ENCODE results near the gene GREM2.

The GREM2 gene

GRCh38 chr1:240610636-240611035 lies 1.3 kb downstream of the GREM2 start:
- DNase-seq (ENCODE audit: low read depth) = no peak

GRCh38 chr1:240609527-240610060 lies 2.4 kb downstream of the GREM2 start:
- no peak for DNase-seq (ENCODE audit: low read depth)

DNA sequence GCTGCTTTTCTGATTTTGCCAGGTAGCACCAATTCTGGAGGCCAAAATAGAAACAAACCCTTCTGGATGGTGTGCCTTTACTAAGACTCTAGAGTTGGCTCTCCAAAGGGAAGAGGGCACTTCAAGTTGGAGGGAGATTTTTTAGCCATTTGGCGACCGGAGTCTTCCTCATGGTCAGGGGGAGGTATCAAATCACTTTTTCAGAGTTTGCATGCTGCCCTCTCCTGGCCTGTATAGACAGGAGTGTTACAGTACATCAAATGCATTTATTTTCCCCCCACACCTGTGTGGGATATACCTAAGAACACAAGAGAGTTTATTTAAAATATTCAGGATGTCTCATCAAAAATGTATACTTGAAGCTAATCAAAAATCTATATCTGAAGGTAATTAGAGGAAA lies 3.2 kb downstream of the GREM2 start:
- DNase-seq (ENCODE audit: low read depth) = no peak

DNA sequence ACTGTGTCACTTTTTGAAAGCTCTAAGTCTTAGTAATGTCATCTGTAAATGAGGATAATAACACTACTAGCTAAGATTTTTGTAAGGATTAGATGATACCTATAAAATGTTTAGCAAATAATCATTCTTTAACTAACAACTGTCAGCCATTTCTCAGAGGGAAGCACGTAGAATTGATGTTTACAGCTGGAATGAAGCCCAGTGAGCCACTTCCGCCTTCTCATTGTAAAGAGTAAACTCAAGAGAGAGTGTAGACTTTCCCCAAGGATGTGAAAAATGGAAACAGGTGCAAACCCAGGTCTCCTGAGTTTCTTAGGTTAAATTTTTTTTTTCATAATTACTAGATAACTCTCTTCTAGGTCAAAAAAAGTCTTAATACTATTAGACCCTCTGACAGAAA lies 4.9 kb downstream of the GREM2 start:
- DNase-seq (ENCODE audit: low read depth) = no peak

DNA sequence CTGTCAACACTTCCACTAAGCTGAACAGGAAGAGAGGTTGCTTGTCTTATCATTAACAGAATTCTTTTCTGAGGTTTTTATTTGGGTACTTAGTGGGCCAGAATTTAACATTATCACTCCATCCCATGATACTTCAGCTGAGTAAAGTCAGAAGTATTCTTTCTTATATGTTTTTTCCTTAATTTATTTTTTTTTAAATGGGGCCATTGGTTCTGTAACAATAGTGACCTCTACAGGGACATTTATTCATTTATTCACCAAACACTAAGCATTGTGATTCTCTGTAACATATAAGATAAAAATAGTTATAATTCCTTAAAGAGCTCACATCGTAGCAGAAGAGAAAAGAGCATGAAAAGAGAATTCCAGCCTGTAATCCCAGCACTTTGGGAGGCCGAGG lies 9.8 kb downstream of the GREM2 start:
- DNase-seq (ENCODE audit: low read depth) = no peak

- DNase-seq (ENCODE audit: low read depth) = no peak
Observed at GRCh38 chr1:240599830-240600229, 12.1 kb downstream of the GREM2 start.

DNA sequence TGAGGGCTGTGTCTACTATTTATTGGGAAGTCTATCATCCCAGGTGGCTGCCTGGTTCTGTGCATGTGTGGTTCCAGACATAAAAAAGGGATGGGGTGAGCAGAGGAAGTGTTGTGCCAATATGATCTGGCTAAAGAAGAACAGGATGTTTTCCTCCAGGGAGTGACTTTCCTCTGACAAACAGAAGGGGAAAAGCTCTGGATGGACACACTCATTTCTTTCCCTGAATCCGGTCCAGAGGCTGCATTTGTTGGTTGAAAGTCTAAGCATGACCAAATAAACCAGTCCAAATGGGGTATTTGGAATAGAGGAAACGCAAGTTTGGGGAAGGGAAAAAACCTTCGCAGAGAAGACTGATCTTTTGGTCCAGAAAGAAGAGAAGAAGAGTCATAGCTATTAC lies 12.7 kb downstream of the GREM2 start:
- no peak for DNase-seq (ENCODE audit: low read depth)

GRCh38 chr1:240598216-240599001 lies 13.5 kb downstream of the GREM2 start:
- DNase-seq (ENCODE audit: low read depth) = no peak

- DNase-seq (ENCODE audit: low read depth) = no peak
Observed at GRCh38 chr1:240597153-240597745, 14.7 kb downstream of the GREM2 start.

- no peak for DNase-seq (ENCODE audit: low read depth)
Observed at GRCh38 chr1:240595476-240595875, 16.5 kb downstream of the GREM2 start.

DNA sequence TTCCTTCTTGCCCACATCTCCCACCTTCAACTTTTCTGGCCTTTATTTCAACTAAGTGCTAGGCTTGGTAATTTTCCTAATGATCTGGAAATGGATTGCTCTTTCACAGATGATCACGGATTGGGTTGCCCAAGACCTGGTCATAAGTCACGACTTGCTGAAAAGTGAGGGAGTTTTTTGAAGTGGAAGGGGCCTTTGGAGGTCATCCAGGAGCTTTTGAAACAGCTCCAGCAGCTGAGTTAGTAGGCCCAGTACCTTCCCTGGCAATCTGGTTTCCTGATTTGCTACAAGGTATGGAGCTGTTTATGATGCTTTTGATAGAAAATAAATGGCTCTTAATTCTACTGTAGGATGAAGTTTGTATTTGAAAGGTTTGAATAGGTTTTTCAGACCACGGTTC lies 20.4 kb downstream of the GREM2 start:
- no peak for DNase-seq (ENCODE audit: low read depth)

DNA sequence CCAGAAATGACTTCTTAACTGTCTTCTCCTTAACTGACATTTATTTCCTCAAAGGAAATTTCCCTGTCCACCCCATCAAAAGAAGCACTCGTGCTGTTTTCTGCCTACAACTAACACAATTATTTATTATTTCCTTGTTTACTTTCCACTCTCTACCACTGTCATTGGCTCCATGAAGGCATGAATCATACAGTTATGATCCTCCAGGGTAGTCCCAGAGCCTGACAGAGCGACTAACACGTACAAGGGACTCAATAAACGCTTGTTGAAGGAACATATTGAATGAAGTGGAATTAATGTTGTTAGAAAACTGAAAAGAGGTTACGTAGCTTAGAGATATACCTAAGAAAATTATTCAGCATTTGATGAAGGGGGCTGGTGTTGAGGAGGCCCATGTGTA lies 20.9 kb downstream of the GREM2 start:
- no peak for DNase-seq (ENCODE audit: low read depth)

DNA sequence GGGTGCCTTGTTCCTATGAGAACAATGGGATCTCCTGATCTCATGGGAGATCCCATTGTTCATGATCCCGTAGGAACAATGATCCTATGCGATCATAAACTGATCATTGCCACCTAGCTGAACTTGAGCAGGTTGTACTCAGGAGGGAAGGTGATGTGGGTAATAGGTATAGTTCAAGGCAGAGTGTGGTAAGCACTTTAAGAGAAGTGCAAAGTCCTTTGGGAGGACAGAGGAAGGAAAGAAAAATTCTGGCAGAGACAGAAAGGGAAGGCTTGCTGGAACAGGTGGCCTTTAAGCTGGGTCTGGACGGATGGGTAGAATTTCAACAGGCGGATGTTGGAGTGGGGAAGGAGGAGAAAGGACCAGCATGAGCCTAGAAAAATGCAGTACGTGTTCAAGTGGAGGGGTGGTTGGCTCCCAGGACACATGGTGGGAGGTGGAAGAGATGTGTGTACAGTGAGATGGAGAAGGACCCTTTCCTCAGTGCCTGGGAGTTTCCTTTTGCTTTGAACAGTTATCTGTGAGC lies 22.3 kb downstream of the GREM2 start:
- DNase-seq (ENCODE audit: low read depth) = no peak

- no peak for DNase-seq (ENCODE audit: low read depth)
Observed at GRCh38 chr1:240586006-240586405, 25.9 kb downstream of the GREM2 start.

- DNase-seq (ENCODE audit: low read depth) = no peak
Observed at GRCh38 chr1:240582953-240583352, 29.0 kb downstream of the GREM2 start.

GRCh38 chr1:240579511-240579910 lies 32.4 kb downstream of the GREM2 start:
- no peak for DNase-seq (ENCODE audit: low read depth)

- DNase-seq (ENCODE audit: low read depth) = no peak
Observed at GRCh38 chr1:240577095-240577494, 34.9 kb downstream of the GREM2 start.

DNA sequence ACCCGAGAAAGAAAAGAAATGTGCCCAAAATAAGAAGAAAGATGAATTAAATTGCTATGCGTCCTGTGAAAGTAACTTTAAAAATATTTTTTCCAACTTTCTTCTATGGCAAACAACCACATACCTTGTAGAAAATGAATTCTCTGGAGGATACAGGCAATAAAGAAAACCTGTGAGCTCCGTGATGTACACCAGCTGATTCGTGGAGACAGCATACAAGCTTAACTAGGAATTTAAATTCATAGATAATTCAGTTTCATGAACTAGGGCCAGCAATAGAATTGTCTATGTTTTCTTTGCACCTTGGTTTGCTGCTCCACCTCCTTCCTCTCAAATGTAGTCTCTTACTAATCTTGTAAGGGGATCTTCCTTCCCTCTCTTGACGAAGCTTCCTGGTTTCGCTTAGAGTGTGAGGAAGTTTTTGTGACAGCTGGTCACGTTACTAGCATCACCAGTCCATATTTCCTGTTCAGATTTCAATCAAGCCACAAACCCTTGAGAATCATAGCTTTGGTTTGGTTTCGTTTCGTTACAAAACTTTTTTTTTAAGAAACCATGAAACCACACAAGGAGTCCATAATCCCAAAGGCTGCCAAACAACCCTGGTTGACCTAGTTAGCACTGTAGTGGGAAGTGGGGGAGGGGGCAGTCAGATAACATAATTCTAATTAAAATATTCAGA lies 35.8 kb downstream of the GREM2 start:
- no peak for DNase-seq (ENCODE audit: low read depth)

- DNase-seq (ENCODE audit: low read depth) = no peak
Observed at GRCh38 chr1:240572328-240572727, 39.6 kb downstream of the GREM2 start.

GRCh38 chr1:240571782-240572181 lies 40.2 kb downstream of the GREM2 start:
- DNase-seq (ENCODE audit: low read depth) = no peak

DNA sequence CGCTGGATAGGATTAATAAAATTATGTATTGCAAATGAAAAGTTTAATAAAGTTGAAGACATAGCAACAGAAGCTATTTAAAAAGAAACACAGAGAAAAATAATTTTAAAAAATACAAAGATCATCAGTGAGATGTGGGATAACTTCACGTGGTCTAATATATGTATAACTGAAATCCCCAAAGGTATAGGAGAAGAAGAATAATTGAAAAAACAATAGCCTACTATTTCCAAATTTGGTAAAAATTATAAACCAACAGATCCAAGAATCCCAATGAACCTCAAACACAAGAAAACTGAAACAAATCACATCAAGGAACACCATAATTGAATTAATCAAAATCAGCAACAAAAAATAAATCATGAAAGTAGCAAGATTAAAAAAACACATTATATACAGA lies 44.9 kb downstream of the GREM2 start:
- no peak for DNase-seq (ENCODE audit: low read depth)

DNA sequence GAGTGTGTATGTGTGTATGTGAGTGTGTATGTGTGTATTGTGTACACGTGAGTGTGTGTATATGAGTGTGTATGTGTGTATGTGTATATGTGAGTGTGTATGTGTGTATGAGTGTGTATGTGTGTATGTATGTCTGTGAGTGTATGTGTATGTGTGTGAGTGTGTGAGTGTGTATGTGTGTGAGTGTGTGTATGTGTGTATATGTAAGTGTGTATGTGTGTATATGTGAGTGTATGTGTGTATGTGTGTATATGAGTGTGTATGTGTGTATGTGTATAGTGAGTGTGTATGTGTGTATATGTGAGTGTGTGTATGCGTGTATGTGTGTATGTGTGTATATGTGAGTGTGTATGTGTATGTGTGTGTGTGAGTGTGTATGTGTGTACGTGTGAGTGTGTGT lies 49.2 kb downstream of the GREM2 start:
- DNase-seq (ENCODE audit: low read depth) = no peak

DNA sequence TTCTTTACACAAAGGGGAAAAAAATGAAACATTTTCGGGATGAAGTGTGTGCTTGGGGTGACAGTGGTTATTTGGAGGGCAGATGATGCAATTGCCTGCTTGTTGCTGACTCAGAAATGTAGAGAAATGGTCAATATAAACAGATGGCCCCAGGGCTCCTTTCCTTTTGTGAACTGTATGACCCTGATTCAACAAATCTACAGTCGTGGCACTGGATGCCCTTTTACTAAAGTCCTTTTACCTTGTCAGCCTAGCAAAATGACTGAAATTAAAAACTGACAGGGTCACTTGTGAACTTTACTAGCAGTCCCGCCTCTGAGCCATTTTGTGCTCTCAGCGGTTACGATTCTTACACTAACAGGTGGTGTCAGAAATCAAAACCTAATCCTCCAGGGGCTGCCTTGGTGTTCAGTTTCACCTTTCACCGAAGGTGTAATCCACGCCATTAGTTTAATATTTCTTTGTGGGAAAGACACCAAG lies 49.8 kb downstream of the GREM2 start:
- DNase-seq (ENCODE audit: low read depth) = no peak

Data from stimulated activated CD8-positive, alpha-beta memory T cell treated with anti-CD3 and anti-CD28 coated beads, Interleukin-12 subunit alpha, Interleukin-12 subunit beta, amount 100 ng/mL, for 4 hours (primary cell).